ENCODE results near the gene TENT4A.

DNA sequence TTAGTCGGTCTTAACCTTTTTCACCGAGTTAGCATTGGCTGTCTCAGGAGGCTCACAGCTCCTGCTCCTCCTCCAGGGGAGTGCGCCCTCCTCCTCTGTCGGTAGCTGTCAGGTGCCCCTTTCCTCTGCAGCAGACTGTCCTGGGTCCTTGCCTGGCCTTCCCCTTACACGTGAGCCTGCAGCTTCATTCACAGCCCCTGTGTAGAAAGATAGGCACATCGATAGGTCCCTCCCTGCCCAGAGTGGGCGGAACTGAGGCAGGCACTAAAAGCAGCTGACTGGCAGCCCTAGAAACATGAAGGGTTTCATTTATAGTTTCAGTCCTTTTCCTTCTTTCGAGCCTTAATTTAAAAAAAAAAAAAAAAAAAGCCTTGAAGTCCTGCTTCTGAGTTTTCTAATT lies 17.2 kb downstream of the TENT4A start:
- TF ChIP-seq POLR2A (IDR thresholded peaks at IDR 0.05) (no peak), POLR2AphosphoS5 (IDR thresholded peaks at IDR 0.05) (no peak), CTCF (IDR thresholded peaks at IDR 0.05 in 8 of 11, conservative IDR thresholded peaks at IDR 0.05 in 3 of 11) (no peak)
